ENCODE data around the gene DIPK1A.
"Not testable (repeated sequence)": the region's sequence is repeated elsewhere in the genome, so short reads cannot be mapped to it uniquely, and the experiment has no call there.

DIPK1A gene

GRCh38 chr1:92980732-92981647 is 19.7 kb upstream of the DIPK1A start:
- no peak for DNase-seq (ENCODE audit: low read depth in 1 of 2, low spot score in 1 of 2)

DNA sequence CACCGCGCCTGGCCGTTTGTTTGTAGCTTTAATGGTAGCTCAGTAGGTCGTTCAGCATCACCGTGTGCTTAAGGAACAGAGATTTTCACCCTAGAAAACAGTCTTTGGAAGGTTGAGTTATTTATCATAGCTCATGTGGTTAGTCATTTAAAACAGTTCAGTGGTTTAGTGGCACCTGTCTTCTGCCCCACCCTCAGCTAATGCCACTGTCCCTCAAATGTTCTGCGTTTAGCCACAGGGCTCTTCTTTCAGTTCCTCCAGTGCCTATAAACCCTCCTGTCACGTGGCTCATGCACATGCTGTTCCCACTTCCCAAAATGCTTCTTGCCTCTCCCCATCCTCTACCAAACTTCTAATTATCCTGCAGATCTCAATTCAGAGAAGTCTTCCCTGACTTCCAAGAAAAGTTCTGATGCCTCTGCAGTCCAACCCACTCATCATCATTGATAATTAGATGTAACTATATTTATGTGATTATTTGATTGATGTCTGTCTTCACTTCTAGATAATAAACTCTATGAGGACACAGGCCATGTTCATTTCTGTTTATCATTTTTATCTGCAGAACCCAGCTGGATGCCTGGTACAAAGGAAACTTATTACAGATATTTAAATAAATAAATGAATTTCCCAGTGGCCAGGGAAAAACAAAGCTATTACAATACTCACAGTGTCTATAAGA is 14.4 kb upstream of the DIPK1A start:
- DNase-seq (ENCODE audit: low read depth in 1 of 2, low spot score in 1 of 2), result no peak

DNA sequence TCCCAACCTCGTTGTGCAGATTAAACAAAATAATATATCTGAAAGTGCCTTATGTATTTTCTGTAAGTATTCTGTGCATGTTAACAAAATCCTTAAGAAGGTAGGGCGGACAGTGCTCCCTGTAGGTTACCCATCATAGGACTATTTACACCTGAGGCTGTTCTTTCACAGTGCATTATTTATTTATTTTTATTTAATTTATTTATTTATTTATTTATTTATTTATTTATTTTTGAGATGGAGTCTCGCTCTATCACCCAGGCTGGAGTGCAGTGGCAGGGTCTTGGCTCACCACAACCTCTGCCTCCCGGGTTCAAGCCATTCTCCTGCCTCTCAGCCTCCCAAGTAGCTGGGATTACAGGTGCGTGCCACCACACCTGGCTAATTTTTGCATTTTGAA is 12.8 kb upstream of the DIPK1A start:
- not testable (repeated sequence) for DNase-seq (ENCODE audit: low read depth in 1 of 2, low spot score in 1 of 2)

DNA sequence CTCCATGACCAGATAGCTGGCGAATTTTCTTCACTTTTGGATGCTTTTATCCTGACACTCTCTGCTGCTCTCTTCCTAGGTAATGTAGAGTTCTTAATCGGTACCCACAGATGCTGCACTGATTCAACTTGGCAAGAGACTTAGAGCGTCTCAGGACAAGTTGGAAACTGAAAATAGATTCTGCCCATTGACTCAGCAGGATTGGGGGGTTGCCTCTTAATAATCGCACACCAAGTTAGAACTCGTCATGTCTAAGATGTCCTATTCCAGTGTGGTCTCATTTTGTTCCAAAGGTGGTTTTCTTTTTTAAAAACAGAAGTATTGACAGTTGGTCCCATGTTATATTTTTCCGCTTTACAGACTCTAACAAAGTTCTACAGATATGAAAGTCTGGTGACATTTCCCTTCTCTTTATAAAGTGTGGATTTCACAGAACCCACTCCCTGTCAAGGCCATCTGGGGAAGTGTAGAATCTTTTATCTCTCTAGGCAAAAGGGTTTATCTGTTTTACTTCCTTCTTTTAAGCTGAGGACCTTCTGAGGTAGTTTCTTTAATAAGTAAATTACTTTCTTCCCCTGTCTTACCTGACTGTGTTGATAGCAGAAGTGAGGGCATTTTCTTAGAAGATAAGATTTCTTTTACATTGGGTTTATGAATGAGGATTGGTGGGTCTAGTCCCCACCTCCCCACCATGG is 12.1 kb upstream of the DIPK1A start:
- DNase-seq (ENCODE audit: low read depth in 1 of 2, low spot score in 1 of 2), result no peak

- DNase-seq (ENCODE audit: low read depth in 1 of 2, low spot score in 1 of 2), result no peak
These were observed 11.3 kb upstream of the DIPK1A start for GRCh38 chr1:92972409-92973129.

GRCh38 chr1:92971932-92972331 is 10.7 kb upstream of the DIPK1A start:
- not testable (repeated sequence) for DNase-seq (ENCODE audit: low read depth in 1 of 2, low spot score in 1 of 2)

- DNase-seq (ENCODE audit: low read depth in 1 of 2, low spot score in 1 of 2), result no peak
These were observed 9.9 kb upstream of the DIPK1A start for GRCh38 chr1:92970990-92971689.

DNA sequence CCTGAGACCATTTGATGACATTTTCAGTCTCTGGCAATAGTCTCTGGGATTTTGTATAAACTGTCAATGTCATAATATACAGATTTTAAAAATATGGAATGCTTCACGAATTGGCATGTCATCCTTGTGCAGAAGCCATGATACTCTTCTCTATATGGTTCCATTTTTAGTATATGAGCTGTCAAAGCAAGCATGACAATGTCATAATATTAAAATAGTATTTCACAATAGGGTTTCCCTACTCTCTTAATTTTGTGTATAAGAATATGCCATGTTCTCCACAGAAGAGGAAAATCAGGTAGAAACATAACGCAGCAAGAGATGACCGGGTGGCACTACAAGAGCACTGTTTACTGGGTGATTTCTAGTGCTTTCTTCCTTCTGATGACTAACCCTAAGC is 8.3 kb upstream of the DIPK1A start:
- no peak for DNase-seq (ENCODE audit: low read depth in 1 of 2, low spot score in 1 of 2)

GRCh38 chr1:92968138-92969032 is 7.1 kb upstream of the DIPK1A start:
- DNase-seq (ENCODE audit: low read depth in 1 of 2, low spot score in 1 of 2), result no peak

GRCh38 chr1:92964998-92965397 is 3.7 kb upstream of the DIPK1A start:
- DNase-seq (ENCODE audit: low read depth in 1 of 2, low spot score in 1 of 2), result no peak

DNA sequence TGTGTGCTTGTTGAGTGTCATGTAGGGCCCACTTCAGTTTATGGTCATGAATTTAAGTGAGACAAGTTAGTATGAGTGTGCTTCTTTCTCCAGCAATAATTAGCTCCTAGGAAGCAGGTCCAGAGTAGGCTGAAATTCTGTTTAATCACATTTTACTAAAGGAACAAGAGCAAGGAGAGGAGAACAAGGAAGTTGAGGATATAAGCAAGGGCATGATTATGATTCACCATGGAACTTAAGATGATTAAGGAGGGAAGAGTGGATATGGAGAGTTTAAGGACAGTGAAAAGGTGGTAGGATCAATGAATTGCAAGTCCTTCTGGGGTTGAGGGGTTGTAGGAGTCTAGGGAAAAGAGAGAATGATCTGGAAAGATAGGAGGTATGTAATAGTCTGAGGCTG is 3.1 kb upstream of the DIPK1A start:
- DNase-seq (ENCODE audit: low read depth in 1 of 2, low spot score in 1 of 2), result no peak

DNA sequence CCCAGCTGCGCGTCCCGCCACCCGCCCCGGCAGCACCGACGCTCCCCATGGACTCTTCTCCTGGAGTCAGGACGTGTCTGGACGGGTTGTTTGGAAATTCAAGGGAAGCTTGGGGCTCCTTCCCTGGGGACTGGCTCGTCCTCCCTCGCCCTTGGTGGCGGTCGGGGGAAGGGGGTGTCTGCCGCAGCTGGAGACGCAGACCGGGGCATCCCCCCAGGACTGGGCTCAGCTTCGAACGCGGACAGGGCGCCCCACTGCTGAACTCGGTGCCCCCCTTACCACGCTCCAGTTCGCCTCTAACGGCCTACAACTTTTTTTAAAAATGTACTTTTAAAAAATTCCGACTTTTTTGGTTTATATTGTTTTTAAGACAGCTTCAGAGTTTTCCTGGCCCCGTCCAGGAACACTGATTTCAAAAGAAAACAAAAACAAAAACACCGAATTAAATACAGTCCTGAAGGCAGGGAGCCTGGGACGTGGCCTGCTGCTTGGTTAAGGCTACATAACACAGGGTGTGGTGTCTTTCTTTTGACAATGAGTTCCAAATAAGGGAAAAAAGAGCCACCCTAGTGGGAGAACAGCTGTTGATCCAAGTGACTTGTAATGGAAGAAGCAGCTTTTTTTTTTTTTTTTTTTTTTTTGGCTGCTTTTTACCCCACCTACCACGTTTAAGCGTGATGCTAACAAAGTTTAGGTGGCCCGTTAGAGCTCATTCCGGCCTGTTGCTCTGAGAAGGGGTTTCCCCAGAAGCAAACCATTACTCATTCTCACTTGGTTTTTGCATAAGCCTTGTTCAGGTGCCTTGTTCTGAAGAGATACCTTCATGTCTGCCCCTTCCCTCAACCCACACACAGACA is 862 bp upstream of the DIPK1A start:
- DNase-seq (ENCODE audit: low read depth in 1 of 2, low spot score in 1 of 2), result peak; percentile 22 to 61

- DNase-seq (ENCODE audit: low read depth in 1 of 2, low spot score in 1 of 2), result peak; percentile 20 to 34
These were observed 699 bp downstream of the DIPK1A start for GRCh38 chr1:92960395-92961130.

GRCh38 chr1:92958203-92958970 is 2.9 kb downstream of the DIPK1A start:
- no peak for DNase-seq (ENCODE audit: low read depth in 1 of 2, low spot score in 1 of 2)

DNA sequence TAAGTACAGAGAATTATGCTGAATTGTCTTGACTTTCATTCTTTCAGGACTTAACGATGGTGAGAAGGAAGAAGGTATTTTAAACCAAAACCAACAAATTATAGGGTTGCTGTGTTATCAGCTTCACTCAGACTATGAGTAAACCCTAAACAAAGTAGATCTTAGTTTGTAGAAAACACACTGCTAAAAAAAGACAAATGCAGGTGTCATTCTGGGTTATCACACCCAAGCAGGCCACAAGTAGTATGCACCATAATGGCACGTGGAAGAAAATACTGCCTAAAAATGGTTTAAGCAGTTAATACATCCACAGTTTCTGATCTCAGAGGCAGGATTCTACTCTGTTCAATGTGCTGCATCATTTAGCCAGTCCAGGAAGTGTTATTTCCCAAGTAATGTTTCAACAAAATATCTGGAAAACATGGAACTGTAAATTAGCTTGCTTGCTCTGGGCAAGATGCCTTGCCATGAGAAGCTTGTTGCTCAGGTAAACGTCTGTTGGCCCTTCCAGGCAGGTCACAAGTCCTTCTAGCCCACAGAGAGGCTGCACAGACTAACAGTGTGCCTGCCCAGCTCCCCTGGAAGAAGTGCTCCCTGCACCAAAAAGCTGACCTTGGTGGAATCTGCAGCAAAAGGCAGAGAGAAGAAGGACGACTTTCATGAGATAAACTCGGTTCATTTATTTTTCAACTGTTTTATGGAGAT is 4.1 kb downstream of the DIPK1A start:
- DNase-seq (ENCODE audit: low read depth in 1 of 2, low spot score in 1 of 2), result no peak

- no peak for DNase-seq (ENCODE audit: low read depth in 1 of 2, low spot score in 1 of 2)
These were observed 4.8 kb downstream of the DIPK1A start for GRCh38 chr1:92956254-92957029.

Measured in activated T-helper 1 cell treated with anti-CD3 and anti-CD28 coated beads, Interleukin-2, amount 50 U/mL, for 16 hours (primary cell).